HG03097 (cell line): ENCODE results near the gene L3MBTL3.
"Not testable (repeated sequence)": the region's sequence is repeated elsewhere in the genome, so short reads cannot be mapped to it uniquely, and the experiment has no call there.

Experiments used
- ATAC-seq: cut with Tn5 transposase; IDR thresholded peaks from one replicate; pipeline ENCODE4 v1.9.1; 2021; ENCODE audit not compliant: unreplicated experiment, low FRiP score

The L3MBTL3 gene

GRCh38 chr6:130070792-130071191 is 52.4 kb downstream of the L3MBTL3 start:
- no peak for ATAC-seq

GRCh38 chr6:130075879-130076460 is 57.6 kb downstream of the L3MBTL3 start:
- no peak for ATAC-seq

- no peak for ATAC-seq
Measured at GRCh38 chr6:130076512-130076911, 58.1 kb downstream of the L3MBTL3 start.

DNA sequence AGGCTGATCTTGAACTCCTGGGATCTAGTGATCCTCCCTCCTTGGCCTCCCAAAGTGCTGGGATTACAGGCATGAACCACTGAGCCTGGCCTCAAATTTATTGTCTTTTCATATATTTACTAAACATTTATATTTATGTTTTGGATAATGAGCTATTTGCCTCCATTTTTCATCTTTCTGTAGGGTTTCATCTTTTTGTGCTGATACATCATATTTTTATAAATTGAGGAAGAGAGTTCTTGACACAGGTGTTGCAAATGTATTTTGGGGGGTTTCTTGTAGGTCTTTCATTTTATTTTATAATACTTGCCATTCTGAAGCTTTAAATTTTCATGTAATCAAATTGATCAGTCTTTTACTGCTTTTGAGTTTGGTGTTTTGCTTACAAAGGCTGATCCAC is 72.4 kb downstream of the L3MBTL3 start:
- ATAC-seq: no peak

GRCh38 chr6:130093546-130093945 is 75.2 kb downstream of the L3MBTL3 start:
- no peak for ATAC-seq

- ATAC-seq: no peak
Measured at GRCh38 chr6:130098317-130098716, 79.9 kb downstream of the L3MBTL3 start.

DNA sequence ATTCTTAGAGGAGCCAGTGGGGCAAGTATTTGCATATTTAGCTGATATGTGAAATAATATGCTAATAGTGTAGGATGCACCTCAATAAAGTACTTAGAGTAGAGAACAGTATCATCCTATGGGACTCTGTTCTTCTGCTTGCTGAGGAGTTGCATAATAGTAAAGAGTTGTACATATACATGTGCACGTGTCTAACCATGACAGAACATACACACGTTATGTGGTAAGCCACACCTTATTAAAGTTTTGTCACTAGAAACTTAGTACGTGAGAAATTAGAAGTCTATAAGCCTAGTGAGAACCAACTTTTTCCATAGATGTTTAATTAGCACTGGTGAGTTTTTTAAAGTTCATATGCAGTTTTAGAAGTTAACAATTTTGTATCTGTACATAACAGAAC is 80.7 kb downstream of the L3MBTL3 start:
- ATAC-seq: no peak

- no peak for ATAC-seq
Measured at GRCh38 chr6:130105996-130106704, 87.8 kb downstream of the L3MBTL3 start.

- no peak for ATAC-seq
Measured at GRCh38 chr6:130107710-130108109, 89.3 kb downstream of the L3MBTL3 start.

GRCh38 chr6:130111031-130111430 is 92.7 kb downstream of the L3MBTL3 start:
- no peak for ATAC-seq

- ATAC-seq: no peak
Measured at GRCh38 chr6:130113201-130113710, 94.9 kb downstream of the L3MBTL3 start.

DNA sequence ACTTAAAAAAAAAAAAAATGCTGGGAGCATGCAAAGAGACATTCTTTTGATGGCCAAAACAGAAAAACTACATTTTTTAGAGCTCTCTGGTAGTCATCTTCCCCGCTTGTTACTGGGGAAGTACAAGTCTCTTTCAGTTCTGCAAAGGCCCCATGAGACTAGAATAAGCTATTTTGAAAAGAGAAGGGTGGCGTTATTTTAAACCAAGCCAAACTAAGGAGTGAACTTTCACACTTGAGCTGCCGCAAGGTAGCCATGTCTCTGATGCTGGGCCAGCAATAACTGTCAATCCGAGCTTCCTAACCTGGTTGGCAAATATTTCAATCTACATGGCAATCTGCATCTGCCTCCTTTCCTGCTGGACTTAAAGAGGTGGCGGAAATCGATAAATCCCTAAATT is 96.7 kb downstream of the L3MBTL3 start:
- peak; percentile 79 for ATAC-seq

GRCh38 chr6:130116273-130116672 is 97.9 kb downstream of the L3MBTL3 start:
- ATAC-seq: no peak

- ATAC-seq: not testable (repeated sequence)
Measured at GRCh38 chr6:130117187-130117701, 98.9 kb downstream of the L3MBTL3 start.

DNA sequence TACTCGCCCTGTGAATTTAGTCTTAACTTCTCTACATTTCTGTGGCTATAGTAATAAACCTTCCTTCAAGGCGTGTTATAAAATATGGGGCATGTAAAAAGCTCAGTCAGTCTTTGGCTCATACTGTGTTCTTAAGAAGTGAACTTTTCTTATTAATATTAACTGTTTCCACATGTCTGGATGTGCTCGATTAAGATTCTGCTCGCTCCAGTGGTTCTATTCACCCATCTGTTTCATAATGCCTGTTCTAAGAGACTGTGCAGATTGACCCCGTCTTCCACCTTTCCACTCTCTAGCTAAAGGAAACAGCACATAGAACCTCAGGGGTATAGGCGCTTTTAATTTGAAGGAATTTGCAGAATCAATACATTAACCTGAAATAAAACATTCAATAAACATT is 99.9 kb downstream of the L3MBTL3 start:
- ATAC-seq: no peak

DNA sequence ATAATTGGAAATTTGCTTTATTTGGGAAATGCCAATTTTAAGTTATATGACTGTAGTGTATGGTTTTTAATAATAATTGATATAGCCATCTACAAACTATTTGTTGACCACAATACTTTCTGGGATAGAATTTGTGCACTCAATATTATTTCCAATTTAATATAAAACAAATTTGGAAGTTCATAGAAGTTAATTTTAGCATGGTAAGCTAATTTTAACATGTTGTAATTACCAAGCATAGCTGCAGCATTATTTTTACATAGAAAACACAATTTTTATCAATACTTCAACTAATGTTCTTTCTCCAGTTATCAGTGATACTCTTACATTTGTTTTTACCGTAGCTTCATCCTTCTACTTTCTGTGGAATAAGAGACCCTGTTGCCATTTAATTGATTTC is 100.8 kb downstream of the L3MBTL3 start:
- no peak for ATAC-seq

- no peak for ATAC-seq
Measured at GRCh38 chr6:130120731-130121130, 102.3 kb downstream of the L3MBTL3 start.

DNA sequence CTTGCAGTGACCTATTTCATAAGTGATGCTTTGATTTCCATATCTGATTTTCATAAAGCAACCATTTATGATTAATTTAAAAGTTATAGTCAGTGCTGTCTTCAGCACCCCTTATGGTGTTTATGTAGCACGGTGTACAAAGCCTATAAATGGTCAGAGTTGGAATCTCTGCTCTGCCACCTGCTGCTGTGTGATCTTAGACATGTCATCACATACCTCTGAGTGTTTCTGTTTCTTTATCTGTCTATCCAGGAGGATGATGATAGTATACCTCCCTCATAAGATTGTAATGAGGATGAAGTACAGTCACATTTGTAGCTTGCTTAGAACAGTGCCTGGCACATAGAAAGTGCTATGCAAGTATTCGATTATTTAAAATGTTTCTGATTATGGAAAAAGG is 103.9 kb downstream of the L3MBTL3 start:
- no peak for ATAC-seq

GRCh38 chr6:130127195-130127594 is 108.8 kb downstream of the L3MBTL3 start:
- no peak for ATAC-seq

DNA sequence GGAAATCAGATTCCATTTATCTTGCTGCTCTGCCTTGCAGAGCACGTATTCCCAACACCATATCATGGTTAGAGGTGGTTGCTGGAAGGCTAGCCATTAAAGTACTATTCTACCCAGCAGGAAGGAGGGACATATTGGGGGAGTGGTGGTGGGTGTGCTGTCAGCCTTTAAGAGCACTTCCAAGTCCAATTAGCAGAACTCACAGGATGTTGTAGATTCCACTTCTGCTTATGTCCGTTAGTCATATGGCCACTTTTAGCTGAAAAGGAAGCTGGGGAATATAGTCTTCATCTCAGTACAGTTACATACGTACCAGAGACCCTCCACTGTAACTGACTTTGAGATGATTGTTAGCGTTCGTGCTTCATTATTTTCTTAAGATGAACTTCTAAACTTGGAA is 109.9 kb downstream of the L3MBTL3 start:
- no peak for ATAC-seq

- ATAC-seq: no peak
Measured at GRCh38 chr6:130129762-130130246, 111.4 kb downstream of the L3MBTL3 start.

DNA sequence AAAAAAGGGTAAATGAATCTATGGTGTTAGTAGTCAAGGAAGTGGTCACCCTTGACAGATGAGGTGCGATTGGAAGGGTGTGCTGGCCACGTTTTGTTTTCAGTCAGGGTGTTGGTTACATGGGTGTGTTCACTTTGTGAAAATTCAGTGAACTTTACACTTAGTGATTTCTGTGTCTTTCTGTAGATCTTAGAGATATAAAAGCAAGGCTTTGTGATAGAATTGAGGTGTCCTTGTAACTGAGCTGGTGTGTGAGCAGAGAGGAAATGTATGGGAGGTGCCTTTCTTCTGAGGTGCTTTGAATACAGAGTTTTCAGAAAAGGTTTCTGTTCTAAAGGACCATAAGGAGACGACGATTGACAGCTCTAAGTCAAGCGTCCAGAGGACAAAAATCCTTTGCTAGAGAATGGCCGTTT is 113.9 kb downstream of the L3MBTL3 start:
- peak; percentile 56 for ATAC-seq
